GM12873 (cell line): ENCODE measurements around the gene ZNF785.
A peak's percentile ranks its signal among the peaks of the same experiment; 100 is the strongest.

Experiments used
- CTCF ChIP-seq: IDR thresholded peaks from 2 replicates; pipeline ENCODE4 v1.5.1; 2012; ENCODE audit warnings: low read depth, mild to moderate bottlenecking, moderate library complexity, low read length, control low read depth; ENCODE audit not compliant: insufficient read depth; ENCODE audit errors: missing control alignments

The ZNF785 gene

GRCh38 chr16:30557957-30558788, 27.3 kb downstream of the ZNF785 start, which contains the start of gene ZNF764:
ZNF764 (minus strand) TSS chr16:30558374; CDS start chr16:30558182, 192 bp downstream.
- peak; percentile 28 for TF ChIP-seq CTCF

- no peak for TF ChIP-seq CTCF
These were observed 27.9 kb downstream of the ZNF785 start for GRCh38 chr16:30557707-30557956.

GRCh38 chr16:30556125-30556473, 29.4 kb downstream of the ZNF785 start:
- TF ChIP-seq CTCF: no peak

- no peak for TF ChIP-seq CTCF
These were observed 30.0 kb downstream of the ZNF785 start for GRCh38 chr16:30555315-30556124.

GRCh38 chr16:30554557-30555314, 30.8 kb downstream of the ZNF785 start:
- no peak for TF ChIP-seq CTCF

- TF ChIP-seq CTCF: no peak
These were observed 32.1 kb downstream of the ZNF785 start for GRCh38 chr16:30553393-30553899.

- no peak for TF ChIP-seq CTCF
These were observed 32.5 kb downstream of the ZNF785 start for GRCh38 chr16:30552956-30553355.
